ENCODE results near the gene CHSY3.

Gene CHSY3

DNA sequence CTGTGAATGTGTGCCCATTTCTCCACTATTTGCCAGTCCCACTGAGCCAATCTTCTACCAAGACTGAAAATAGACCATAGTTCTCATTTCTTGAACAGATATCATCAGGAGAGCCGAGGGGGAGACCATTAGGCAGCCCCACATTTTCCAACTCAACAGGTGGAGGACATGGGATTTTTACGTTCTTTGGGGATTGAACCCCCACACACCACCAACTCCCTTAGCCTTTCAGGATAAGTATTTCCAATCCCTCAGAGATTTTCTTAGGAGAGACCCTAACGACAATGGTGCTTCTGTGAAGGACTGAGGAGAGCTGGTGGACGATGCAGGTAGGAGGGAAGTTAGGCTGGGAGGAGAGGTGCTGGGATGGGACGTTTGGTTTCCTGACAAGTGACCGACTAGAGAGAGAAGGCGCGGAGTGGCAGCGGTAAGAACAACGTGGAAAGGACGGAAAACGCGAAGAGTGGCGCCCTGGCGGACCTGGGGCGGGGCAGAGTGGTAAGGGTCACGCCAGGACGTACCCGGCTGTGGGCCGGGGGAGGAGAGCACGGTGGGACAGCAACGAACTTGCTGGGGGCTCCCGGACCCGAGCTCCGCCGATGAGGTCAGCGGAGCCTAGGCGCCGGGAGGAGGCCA lies 681 bp upstream of the CHSY3 start:
- peak overlapping the region; percentile 65 for H3K4me3 ChIP-seq (ENCODE audit: low read depth, low read length)
- no peak for TF ChIP-seq CTCF (IDR thresholded peaks at IDR 0.05; ENCODE audit: low read depth, low read length)

DNA sequence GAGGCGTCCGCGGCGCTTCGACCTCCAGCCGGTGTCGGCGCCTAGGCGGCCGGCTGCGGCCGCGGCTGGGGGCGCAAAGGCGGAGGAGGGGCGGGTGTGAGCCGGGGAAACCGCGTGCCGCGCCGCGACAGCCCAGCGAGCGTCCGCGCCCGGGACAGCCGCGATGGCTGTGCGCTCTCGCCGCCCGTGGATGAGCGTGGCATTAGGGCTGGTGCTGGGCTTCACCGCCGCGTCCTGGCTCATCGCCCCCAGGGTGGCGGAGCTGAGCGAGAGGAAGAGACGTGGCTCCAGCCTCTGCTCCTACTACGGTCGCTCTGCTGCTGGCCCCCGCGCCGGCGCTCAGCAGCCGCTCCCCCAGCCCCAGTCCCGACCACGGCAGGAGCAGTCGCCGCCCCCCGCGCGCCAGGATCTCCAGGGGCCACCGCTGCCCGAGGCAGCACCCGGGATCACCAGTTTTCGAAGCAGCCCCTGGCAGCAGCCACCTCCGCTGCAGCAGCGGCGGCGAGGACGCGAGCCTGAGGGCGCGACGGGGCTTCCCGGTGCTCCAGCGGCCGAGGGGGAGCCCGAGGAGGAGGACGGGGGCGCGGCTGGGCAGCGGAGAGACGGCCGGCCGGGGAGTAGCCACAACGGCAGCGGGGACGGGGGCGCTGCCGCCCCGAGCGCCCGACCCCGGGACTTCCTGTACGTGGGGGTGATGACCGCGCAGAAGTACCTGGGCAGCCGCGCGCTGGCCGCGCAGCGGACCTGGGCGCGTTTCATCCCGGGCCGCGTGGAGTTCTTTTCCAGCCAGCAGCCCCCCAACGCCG lies 605 bp downstream of the CHSY3 start:
- peak overlapping the region; percentile 65 for H3K4me3 ChIP-seq (ENCODE audit: low read depth, low read length)
- TF ChIP-seq CTCF (IDR thresholded peaks at IDR 0.05; ENCODE audit: low read depth, low read length) = no peak

DNA sequence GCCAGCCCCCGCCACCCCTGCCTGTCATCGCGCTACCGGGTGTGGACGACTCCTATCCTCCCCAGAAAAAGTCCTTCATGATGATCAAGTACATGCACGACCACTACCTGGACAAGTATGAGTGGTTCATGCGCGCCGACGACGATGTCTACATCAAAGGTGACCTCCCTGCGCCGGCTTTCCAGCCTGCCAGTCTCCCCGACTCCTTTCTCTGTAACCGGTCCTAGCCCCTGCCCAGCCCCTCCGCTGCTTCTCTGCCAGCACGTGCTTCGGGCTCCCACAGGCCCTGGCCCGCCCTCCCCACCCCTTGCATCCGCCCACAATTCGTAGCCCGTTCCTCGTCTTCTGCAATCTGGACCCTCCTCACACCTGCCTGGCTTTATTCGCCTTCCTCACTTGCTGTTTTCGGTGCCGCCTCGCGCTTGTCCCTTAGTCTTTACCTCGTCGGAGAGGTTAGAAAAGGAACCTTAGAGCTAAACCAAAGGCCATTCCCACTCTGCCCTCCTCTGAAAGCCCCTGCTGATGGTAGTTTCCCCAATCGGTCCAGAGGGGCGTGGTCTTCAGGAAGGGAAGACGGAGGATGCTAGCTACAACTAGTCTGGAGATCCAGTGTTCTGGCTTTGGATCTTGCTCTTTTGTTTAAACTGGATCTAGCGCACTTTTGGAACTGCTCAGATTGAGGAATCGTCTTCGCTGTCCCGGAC lies 1.4 kb downstream of the CHSY3 start:
- H3K4me3 ChIP-seq (ENCODE audit: low read depth, low read length) = peak overlapping the region; percentile 65
- no peak for TF ChIP-seq CTCF (IDR thresholded peaks at IDR 0.05; ENCODE audit: low read depth, low read length)

DNA sequence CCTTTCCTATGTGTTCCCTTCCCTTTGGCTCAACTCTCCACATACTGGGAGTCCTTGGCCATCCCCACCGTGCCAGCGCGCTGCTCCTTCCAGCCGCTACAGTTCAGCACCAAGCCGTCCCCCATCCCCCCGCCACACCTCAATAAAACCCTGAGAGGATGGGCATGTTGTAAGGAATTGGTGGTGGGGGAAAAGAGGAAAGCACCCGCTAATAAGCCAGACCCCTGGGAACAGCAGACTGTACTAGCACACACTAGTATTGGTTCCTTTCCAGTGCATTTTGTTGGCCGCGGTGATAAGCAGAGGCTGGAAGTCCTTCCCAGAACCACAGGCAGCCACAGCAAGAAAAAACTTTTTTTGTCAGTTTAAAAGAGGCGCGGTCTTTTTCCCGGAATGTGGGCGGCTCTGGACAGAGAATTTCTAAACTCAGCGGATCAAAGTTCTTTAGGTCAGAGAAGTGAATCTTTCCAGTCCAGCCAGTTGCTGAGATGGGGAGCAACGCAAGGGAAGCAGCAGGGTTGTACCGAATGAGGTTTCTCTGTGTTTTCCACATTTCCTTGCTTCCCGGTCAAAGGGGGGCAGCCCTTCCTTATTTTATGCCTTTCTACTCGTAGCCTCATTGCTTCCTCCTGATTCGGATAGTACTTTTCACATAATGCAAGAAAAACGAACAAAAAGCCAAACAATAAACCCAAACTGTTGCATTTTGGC lies 2.1 kb downstream of the CHSY3 start:
- H3K4me3 ChIP-seq (ENCODE audit: low read depth, low read length) = peak overlapping the region; percentile 65
- TF ChIP-seq CTCF (IDR thresholded peaks at IDR 0.05; ENCODE audit: low read depth, low read length) = no peak

DNA sequence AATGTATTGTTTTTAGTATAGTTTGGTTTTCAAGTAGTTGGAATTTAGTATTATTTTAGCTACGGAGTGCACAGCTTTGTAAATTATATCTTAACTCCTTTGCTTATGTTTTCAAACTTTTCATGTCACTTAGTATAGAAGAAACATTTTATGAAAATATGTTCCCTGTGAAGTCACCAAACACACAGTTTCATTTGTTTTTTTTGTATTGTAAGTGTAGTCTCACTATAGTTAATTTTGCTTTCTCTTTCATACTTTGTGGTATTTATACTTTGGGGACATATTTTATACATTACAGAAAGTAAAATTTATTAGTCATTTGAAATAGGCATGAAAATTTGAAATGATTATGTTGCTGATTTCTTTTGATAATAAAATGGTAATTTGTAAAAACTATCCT lies 5.0 kb downstream of the CHSY3 start:
- H3K4me3 ChIP-seq (ENCODE audit: low read depth, low read length) = no peak overlapping the region
- no peak for TF ChIP-seq CTCF (IDR thresholded peaks at IDR 0.05; ENCODE audit: low read depth, low read length)

- no peak overlapping the region for H3K4me3 ChIP-seq (ENCODE audit: low read depth, low read length)
- TF ChIP-seq CTCF (IDR thresholded peaks at IDR 0.05; ENCODE audit: low read depth, low read length) = no peak
Observed at GRCh38 chr5:129912601-129913255, 8.5 kb downstream of the CHSY3 start.

All from WI38 (cell line).